ENCODE results near the gene OSM. TPM values are rescaled to one million over a fixed set of nuclear protein-coding genes. Genes with fewer than 3 reads are reported as not detected.

OSM gene
- polyA plus RNA-seq, 1 of the 3 experiments (the other 2 are of a cell fraction): not detected

GRCh38 chr22:30282616-30283046 lies 16.0 kb upstream of the OSM start:
- no peak overlapping the region for H3K4me3 ChIP-seq (ENCODE audit: low read depth in 2 of 2, low read length in 1 of 2)
- no peak overlapping the region for H3K9ac ChIP-seq
- H3K27ac ChIP-seq (ENCODE audit: low read depth in 2 of 2, low read length in 1 of 2): no peak overlapping the region
- no peaks in the 10 kb centered on the region for H3K9me3 ChIP-seq
- H3K79me2 ChIP-seq (ENCODE audit: insufficient read depth): no peaks in the 10 kb centered on the region
- no peaks in the 10 kb centered on the region for H3K27me3 ChIP-seq (ENCODE audit: insufficient read depth)
- H2AFZ ChIP-seq (ENCODE audit: low read depth): no peak overlapping the region
- H4K20me1 ChIP-seq (ENCODE audit: insufficient read depth): peaks cover 3% of the 10 kb centered on the region; the same call in 1 of the 2 replicates
- TF ChIP-seq GATA2 (CRISPR knock-in tag; IDR thresholded peaks at IDR 0.05) (no peak), EZH2phosphoT487 (IDR thresholded peaks at IDR 0.05; ENCODE audit: borderline replicate concordance, low read depth) (no peak), USF1 (IDR thresholded peaks at IDR 0.05; ENCODE audit: borderline replicate concordance, low read depth) (no peak), RFX5 (IDR thresholded peaks at IDR 0.05; ENCODE audit: low read length) (no peak), TEAD4 (IDR thresholded peaks at IDR 0.05; ENCODE audit: borderline replicate concordance, insufficient read depth) (no peak), POLR2AphosphoS5 (IDR thresholded peaks at IDR 0.05; ENCODE audit: low read depth, low read length) (no peak), MXI1 (IDR thresholded peaks at IDR 0.05; ENCODE audit: low read depth, low read length) (no peak), FOXM1 (IDR thresholded peaks at IDR 0.05; ENCODE audit: low read depth) (no peak), RCOR1 (IDR thresholded peaks at IDR 0.05; ENCODE audit: low read length) (no peak)
- TF ChIP-seq, protein P1, sequence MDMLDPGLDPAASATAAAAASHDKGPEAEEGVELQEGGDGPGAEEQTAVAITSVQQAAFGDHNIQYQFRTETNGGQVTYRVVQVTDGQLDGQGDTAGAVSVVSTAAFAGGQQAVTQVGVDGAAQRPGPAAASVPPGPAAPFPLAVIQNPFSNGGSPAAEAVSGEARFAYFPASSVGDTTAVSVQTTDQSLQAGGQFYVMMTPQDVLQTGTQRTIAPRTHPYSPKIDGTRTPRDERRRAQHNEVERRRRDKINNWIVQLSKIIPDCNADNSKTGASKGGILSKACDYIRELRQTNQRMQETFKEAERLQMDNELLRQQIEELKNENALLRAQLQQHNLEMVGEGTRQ (IDR thresholded peaks at IDR 0.05; ENCODE audit: borderline replicate concordance, low read depth, low read length): no peak
- TF ChIP-seq, protein P2, sequence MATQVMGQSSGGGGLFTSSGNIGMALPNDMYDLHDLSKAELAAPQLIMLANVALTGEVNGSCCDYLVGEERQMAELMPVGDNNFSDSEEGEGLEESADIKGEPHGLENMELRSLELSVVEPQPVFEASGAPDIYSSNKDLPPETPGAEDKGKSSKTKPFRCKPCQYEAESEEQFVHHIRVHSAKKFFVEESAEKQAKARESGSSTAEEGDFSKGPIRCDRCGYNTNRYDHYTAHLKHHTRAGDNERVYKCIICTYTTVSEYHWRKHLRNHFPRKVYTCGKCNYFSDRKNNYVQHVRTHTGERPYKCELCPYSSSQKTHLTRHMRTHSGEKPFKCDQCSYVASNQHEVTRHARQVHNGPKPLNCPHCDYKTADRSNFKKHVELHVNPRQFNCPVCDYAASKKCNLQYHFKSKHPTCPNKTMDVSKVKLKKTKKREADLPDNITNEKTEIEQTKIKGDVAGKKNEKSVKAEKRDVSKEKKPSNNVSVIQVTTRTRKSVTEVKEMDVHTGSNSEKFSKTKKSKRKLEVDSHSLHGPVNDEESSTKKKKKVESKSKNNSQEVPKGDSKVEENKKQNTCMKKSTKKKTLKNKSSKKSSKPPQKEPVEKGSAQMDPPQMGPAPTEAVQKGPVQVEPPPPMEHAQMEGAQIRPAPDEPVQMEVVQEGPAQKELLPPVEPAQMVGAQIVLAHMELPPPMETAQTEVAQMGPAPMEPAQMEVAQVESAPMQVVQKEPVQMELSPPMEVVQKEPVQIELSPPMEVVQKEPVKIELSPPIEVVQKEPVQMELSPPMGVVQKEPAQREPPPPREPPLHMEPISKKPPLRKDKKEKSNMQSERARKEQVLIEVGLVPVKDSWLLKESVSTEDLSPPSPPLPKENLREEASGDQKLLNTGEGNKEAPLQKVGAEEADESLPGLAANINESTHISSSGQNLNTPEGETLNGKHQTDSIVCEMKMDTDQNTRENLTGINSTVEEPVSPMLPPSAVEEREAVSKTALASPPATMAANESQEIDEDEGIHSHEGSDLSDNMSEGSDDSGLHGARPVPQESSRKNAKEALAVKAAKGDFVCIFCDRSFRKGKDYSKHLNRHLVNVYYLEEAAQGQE (IDR thresholded peaks at IDR 0.05; ENCODE audit: low read depth, low read length): no peak
- H3K36me3 ChIP-seq (replicated peaks in 1 of 2; ENCODE audit: control insufficient read depth in 1 of 2, insufficient read depth in 2 of 2, low read length in 1 of 2): peaks cover 0 to 2% of the 10 kb centered on the region in 2 experiments
- peaks cover 18% of the 10 kb centered on the region for H3F3A ChIP-seq (replicated peaks; ENCODE audit: insufficient read depth)
- H3K9me2 ChIP-seq: no peaks in the 10 kb centered on the region
- no peak for DNase-seq
- POLR2A ChIA-PET: interaction anchor here (0.5 kb wide), 1 partner anchor 373 kb away, joined by 5 read pairs; no protein-coding TSS in a partner anchor
- H3K4me2 ChIP-seq: no peak overlapping the region
- CTCF ChIA-PET: interaction anchor here (1.9 to 12.9 kb wide), 3 partner anchors 20 to 174 kb away, joined by 8 to 228 read pairs (median 10); partner anchors contain the start of genes RNF215 and SEC14L2
- H3K4me1 ChIP-seq (ENCODE audit: control insufficient read depth in 1 of 2, insufficient read depth in 2 of 2, low read depth in 1 of 2, low read length in 1 of 2): peaks cover 0 to 8% of the 10 kb centered on the region in 2 experiments; a peak in 3 of 4 replicates
- 81% methylated on average over 4 of the region's 7 CpGs for WGBS (ENCODE audit: low lambda C conversion rate)

Measured in SK-N-SH (cell line).